MCF 10A (cell line): Measurements from ENCODE around the gene LGSN. TPM values are rescaled to one million over a fixed set of nuclear protein-coding genes. Genes with fewer than 3 reads are reported as not detected.
"Not testable (repeated sequence)": the region's sequence is repeated elsewhere in the genome, so short reads cannot be mapped to it uniquely, and the experiment has no call there.

Source experiments
- BruUV-seq: library from RNA; stranded (reverse); fragments of 400-500 nt; replicated peaks from 2 replicates; lab custom pipeline; 2021; lab: Mats Ljungman, UMichigan
- CTCF ChIA-PET: fragments of 300-600 bp; sonication (Branson Sonifier 250); formaldehyde crosslinking; extraction: SDS; loops from one replicate; lab custom pipeline; 2021; ENCODE audit warnings: antibody characterized with exemption, inconsistent platforms; lab: Yijun Ruan, JAX
- POLR2A ChIA-PET: fragments of 300-600, 350-650 bp; sonication (Branson Sonifier 250); formaldehyde crosslinking; extraction: SDS; loops from one replicate; lab custom pipeline; 2020; ENCODE audit warnings: antibody characterized with exemption, inconsistent platforms; lab: Yijun Ruan, JAX
- DNase-seq: peaks from one replicate; pipeline ENCODE4 v3.0.0-alpha.2; 2018; ENCODE audit not compliant: unreplicated experiment
- H3K27ac Mint-ChIP-seq: one replicate; pipeline ENCODE4 v1.8.0; 2022; ENCODE audit warnings: mild to moderate bottlenecking, low read depth, mixed read lengths; ENCODE audit not compliant: unreplicated experiment
- H3K27me3 Mint-ChIP-seq: one replicate; pipeline ENCODE4 v1.8.0; 2022; ENCODE audit warnings: mixed read lengths; ENCODE audit not compliant: insufficient read depth, unreplicated experiment
- H3K36me3 Mint-ChIP-seq: one replicate; pipeline ENCODE4 v1.8.0; 2022; ENCODE audit warnings: mild to moderate bottlenecking, moderate library complexity, mixed read lengths; ENCODE audit not compliant: insufficient read depth, unreplicated experiment
- H3K4me1 Mint-ChIP-seq: one replicate; pipeline ENCODE4 v1.8.0; 2022; ENCODE audit warnings: mixed read lengths; ENCODE audit not compliant: insufficient read depth, unreplicated experiment
- H3K4me3 Mint-ChIP-seq: one replicate; pipeline ENCODE4 v1.8.0; 2022; ENCODE audit warnings: mild to moderate bottlenecking, moderate library complexity, mixed read lengths; ENCODE audit not compliant: unreplicated experiment
- H3K9me3 Mint-ChIP-seq: one replicate; pipeline ENCODE4 v1.8.0; 2022; ENCODE audit warnings: mixed read lengths; ENCODE audit not compliant: unreplicated experiment
- CTCF ChIP-seq: fragments of 200-600 bp; IDR thresholded peaks from one replicate; pipeline ENCODE4 v1.8.0; 2022; ENCODE audit warnings: antibody characterized with exemption, mild to moderate bottlenecking; ENCODE audit not compliant: unreplicated experiment
- intact Hi-C: fragments of 100-400 bp; cut with micrococcal nuclease; formaldehyde crosslinking; loops from 2 replicates; pipeline ENCODE4 v1.14.1; 2022
- total RNA-seq: library from RNA; stranded (reverse); gene quantifications from 2 replicates; pipeline ENCODE4 v1.2.3, GENCODE V29; 2022

Gene LGSN
- total RNA-seq, 1 experiment from 2014 or later, result not detected

- POLR2A ChIA-PET, result no interaction called here
- CTCF ChIA-PET, result interaction anchor here (1.3 to 1.7 kb wide), 2 partner anchors 10 to 25 kb away, joined by 4 read pairs; no protein-coding TSS in a partner anchor
- H3K4me3 Mint-ChIP-seq, result no peak overlapping the region
- H3K27ac Mint-ChIP-seq, result no peak overlapping the region
- BruUV-seq, result no TSS peak
- DNase-seq, result no peak
- no peaks in the 10 kb centered on the region for H3K9me3 Mint-ChIP-seq
- no peaks in the 10 kb centered on the region for H3K27me3 Mint-ChIP-seq
- H3K4me1 Mint-ChIP-seq, result peaks cover 5% of the 10 kb centered on the region
- no peaks in the 10 kb centered on the region for H3K36me3 Mint-ChIP-seq
- no peak for TF ChIP-seq CTCF
- intact Hi-C loops, result no loop called here
Observed at GRCh38 chr6:63246581-63246980, 73.2 kb downstream of the LGSN start.

- no peak overlapping the region for H3K4me3 Mint-ChIP-seq
- CTCF ChIA-PET, result interaction anchor here (0.5 to 1.7 kb wide), 3 partner anchors 11 to 832 kb away, joined by 4 read pairs; no protein-coding TSS in a partner anchor
- intact Hi-C loops, result no loop called here
- H3K36me3 Mint-ChIP-seq, result no peaks in the 10 kb centered on the region
- no peak for TF ChIP-seq CTCF
- H3K27ac Mint-ChIP-seq, result no peak overlapping the region
- no TSS peak for BruUV-seq
- peak; percentile 14 for DNase-seq
- H3K9me3 Mint-ChIP-seq, result no peaks in the 10 kb centered on the region
- POLR2A ChIA-PET, result no interaction called here
- H3K4me1 Mint-ChIP-seq, result peaks cover 5% of the 10 kb centered on the region
- H3K27me3 Mint-ChIP-seq, result no peaks in the 10 kb centered on the region
Observed at GRCh38 chr6:63245909-63246308, 73.9 kb downstream of the LGSN start.

GRCh38 chr6:63245420-63245819, 74.4 kb downstream of the LGSN start:
- TF ChIP-seq CTCF, result no peak
- Mint-ChIP-seq H3K9me3 (no peaks in the 10 kb centered on the region), H3K36me3 (no peaks in the 10 kb centered on the region), H3K4me3 (no peak overlapping the region), H3K27me3 (no peaks in the 10 kb centered on the region), H3K27ac (no peak overlapping the region), H3K4me1 (peaks cover 5% of the 10 kb centered on the region)
- POLR2A ChIA-PET, result no interaction called here
- intact Hi-C loops, result no loop called here
- no TSS peak for BruUV-seq
- CTCF ChIA-PET, result interaction anchor here (0.5 to 1.7 kb wide), 5 partner anchors 11 to 831 kb away, joined by 3 to 4 read pairs (median 4); no protein-coding TSS in a partner anchor
- DNase-seq, result peak; percentile 24

GRCh38 chr6:63236398-63236817, 83.4 kb downstream of the LGSN start:
- ChIA-PET POLR2A (interaction anchor here (0.7 kb wide), 1 partner anchor 10 kb away, joined by 3 read pairs; no protein-coding TSS in a partner anchor), CTCF (no interaction called here)
- no peak for DNase-seq
- peaks cover 5% of the 10 kb centered on the region for H3K4me1 Mint-ChIP-seq
- H3K9me3 Mint-ChIP-seq, result peaks cover 18% of the 10 kb centered on the region
- intact Hi-C loops, result no loop called here
- H3K4me3 Mint-ChIP-seq, result no peak overlapping the region
- H3K27me3 Mint-ChIP-seq, result no peaks in the 10 kb centered on the region
- H3K27ac Mint-ChIP-seq, result no peak overlapping the region
- H3K36me3 Mint-ChIP-seq, result no peaks in the 10 kb centered on the region
- TF ChIP-seq CTCF, result no peak
- no TSS peak for BruUV-seq

GRCh38 chr6:63230511-63230910, 89.3 kb downstream of the LGSN start:
- intact Hi-C loops, H3K27me3 Mint-ChIP-seq, DNase-seq, H3K27ac Mint-ChIP-seq, H3K36me3 Mint-ChIP-seq, H3K4me1 Mint-ChIP-seq, H3K4me3 Mint-ChIP-seq, CTCF ChIA-PET, BruUV-seq, POLR2A ChIA-PET: not testable (repeated sequence)
- peaks cover 21% of the 10 kb centered on the region for H3K9me3 Mint-ChIP-seq

GRCh38 chr6:63230027-63230426, 89.8 kb downstream of the LGSN start:
- H3K36me3 Mint-ChIP-seq, DNase-seq, intact Hi-C loops, H3K4me1 Mint-ChIP-seq, H3K4me3 Mint-ChIP-seq, CTCF ChIA-PET, H3K27ac Mint-ChIP-seq, BruUV-seq, H3K27me3 Mint-ChIP-seq, POLR2A ChIA-PET: not testable (repeated sequence)
- peaks cover 16% of the 10 kb centered on the region for H3K9me3 Mint-ChIP-seq
